ENCODE results near the gene SPANXC. TPM values are rescaled to one million over a fixed set of nuclear protein-coding genes. Genes with fewer than 3 reads are reported as not detected.

The SPANXC gene
- total and polyA plus RNA-seq, 10 of the 15 experiments (the other 5 are each of a cell fraction or from before 2014, with no cell fraction given): not detected

Other genes starting within 250 kb of the SPANXC start
- gene SPANXB1, start 239.9 kb downstream of the SPANXC start, total RNA-seq (2014; rRNA removed): not detected in 2 replicates
- gene SPANXB1, start 239.9 kb downstream of the SPANXC start, total RNA-seq (2014; rRNA removed; fragmentation: Illumina TruSeq; extraction: Trizol): not detected in 2 replicates
- gene SPANXB1, start 239.9 kb downstream of the SPANXC start, total RNA-seq (2021): not detected in 2 replicates
- 0.18 TPM in 1 of 2 replicates, not detected in the other for gene SPANXB1, start 239.9 kb downstream of the SPANXC start, polyA plus RNA-seq (2011; rRNA removed)
- gene SPANXB1, start 239.9 kb downstream of the SPANXC start, polyA plus RNA-seq (2014; fragmentation: Illumina TruSeq; extraction: Trizol): not detected in 2 replicates
- gene SPANXB1, start 239.9 kb downstream of the SPANXC start, polyA plus RNA-seq (2014; fragmentation: Nextera tagmentation; extraction: Ambion mirVana): not detected
- gene SPANXB1, start 239.9 kb downstream of the SPANXC start, polyA plus RNA-seq (2014; rRNA removed): not detected in 2 replicates
- gene SPANXB1, start 239.9 kb downstream of the SPANXC start, polyA plus RNA-seq (2016; fragmentation: Nextera tagmentation; extraction: Ambion mirVana): not detected
- not detected in 2 replicates for gene LDOC1, start 65.4 kb downstream of the SPANXC start, total RNA-seq (2014; rRNA removed)
- not detected in 2 replicates for gene LDOC1, start 65.4 kb downstream of the SPANXC start, total RNA-seq (2014; rRNA removed; fragmentation: Illumina TruSeq; extraction: Trizol)
- gene LDOC1, start 65.4 kb downstream of the SPANXC start, total RNA-seq (2021): 0.28 TPM in 1 of 2 replicates, not detected in the other
- gene LDOC1, start 65.4 kb downstream of the SPANXC start, polyA plus RNA-seq (2011; rRNA removed): 0.04 TPM in 1 of 2 replicates, not detected in the other
- not detected in 2 replicates for gene LDOC1, start 65.4 kb downstream of the SPANXC start, polyA plus RNA-seq (2014; fragmentation: Illumina TruSeq; extraction: Trizol)
- gene LDOC1, start 65.4 kb downstream of the SPANXC start, polyA plus RNA-seq (2014; fragmentation: Nextera tagmentation; extraction: Ambion mirVana): not detected
- not detected in 2 replicates for gene LDOC1, start 65.4 kb downstream of the SPANXC start, polyA plus RNA-seq (2014; rRNA removed)
- under 1 TPM in 1 of 2 experiments, not detected in 1; 0.11 TPM for gene LDOC1, start 65.4 kb downstream of the SPANXC start, polyA plus RNA-seq (2016; fragmentation: Nextera tagmentation; extraction: Ambion mirVana)

Measured in GM12878 (cell line).